D341Med (cell line): ENCODE data around the gene RALGAPA2.

Experiments used
- DNase-seq: peaks from one replicate; pipeline ENCODE4 v3.0.0; 2012; ENCODE audit warnings: low spot score

The RALGAPA2 gene

DNA sequence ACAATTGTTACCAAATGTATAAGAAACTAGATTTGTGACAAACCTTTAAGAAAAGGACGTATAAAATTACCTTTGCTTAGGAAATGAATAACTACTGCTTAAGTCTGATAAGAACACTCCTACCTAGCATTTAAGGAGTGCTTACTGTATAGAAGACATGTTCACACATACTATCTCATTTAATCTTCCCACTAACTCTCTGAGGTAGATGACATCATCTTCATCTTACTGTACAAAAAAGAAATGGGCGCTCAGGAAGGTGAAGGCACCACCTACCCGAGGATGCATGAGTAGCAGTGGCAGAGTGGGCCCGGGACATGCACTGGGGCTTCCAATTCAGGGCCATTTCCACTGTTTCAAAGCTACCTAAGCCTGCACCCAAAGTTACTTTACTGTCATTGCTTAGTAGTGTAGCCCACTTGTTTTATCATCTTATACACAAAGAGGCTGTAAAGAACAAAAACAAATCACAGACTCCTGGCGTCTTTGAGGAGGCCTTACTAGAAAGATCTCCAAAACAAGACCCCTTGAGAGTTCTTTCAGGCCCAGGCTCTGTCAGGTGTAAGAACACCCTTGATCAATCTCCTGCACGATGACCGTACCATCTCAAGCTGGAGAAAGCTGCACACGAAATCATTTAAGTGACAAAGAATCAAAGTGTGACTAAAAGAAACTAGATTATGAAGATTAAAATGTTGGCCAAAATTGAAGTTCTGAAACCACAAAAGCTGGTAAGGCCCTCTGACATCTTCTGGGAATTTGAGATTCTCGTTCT, 216.5 kb downstream of the RALGAPA2 start:
- no peak for DNase-seq

GRCh38 chr20:20493701-20494100, 218.7 kb downstream of the RALGAPA2 start:
- no peak for DNase-seq

GRCh38 chr20:20492521-20493332, 219.7 kb downstream of the RALGAPA2 start:
- DNase-seq = no peak

GRCh38 chr20:20491784-20492264, 220.6 kb downstream of the RALGAPA2 start:
- DNase-seq = no peak

- no peak for DNase-seq
Measured at GRCh38 chr20:20491110-20491783, 221.2 kb downstream of the RALGAPA2 start.

- no peak for DNase-seq
Measured at GRCh38 chr20:20490673-20491072, 221.8 kb downstream of the RALGAPA2 start.

- DNase-seq = no peak
Measured at GRCh38 chr20:20489648-20490341, 222.6 kb downstream of the RALGAPA2 start.

GRCh38 chr20:20489054-20489453, 223.4 kb downstream of the RALGAPA2 start:
- DNase-seq = no peak

- DNase-seq = no peak
Measured at GRCh38 chr20:20488388-20488787, 224.1 kb downstream of the RALGAPA2 start.

GRCh38 chr20:20487811-20488210, 224.6 kb downstream of the RALGAPA2 start:
- no peak for DNase-seq

GRCh38 chr20:20483328-20483727, 229.1 kb downstream of the RALGAPA2 start:
- no peak for DNase-seq

GRCh38 chr20:20482453-20482852, 230.0 kb downstream of the RALGAPA2 start:
- DNase-seq = no peak

DNA sequence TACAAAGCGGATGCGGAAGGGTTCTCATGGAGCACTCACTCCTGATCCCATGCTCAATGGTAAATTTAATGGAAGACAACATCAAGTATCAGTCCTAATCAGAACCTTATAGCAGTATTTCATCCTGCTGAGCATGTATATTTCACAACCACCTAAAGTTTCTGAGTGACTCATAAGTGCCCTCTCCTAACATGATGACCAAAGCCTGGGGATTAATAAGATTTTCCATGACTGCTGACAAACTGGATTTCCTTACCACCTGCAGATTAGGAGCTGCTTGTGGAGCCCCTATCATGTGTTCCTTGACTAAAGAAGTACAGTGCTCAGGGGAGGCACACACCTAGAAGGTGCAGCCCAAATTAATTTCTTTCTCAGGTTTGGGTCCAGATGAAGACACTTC, 231.8 kb downstream of the RALGAPA2 start:
- DNase-seq = no peak

GRCh38 chr20:20480126-20480525, 232.3 kb downstream of the RALGAPA2 start:
- no peak for DNase-seq

DNA sequence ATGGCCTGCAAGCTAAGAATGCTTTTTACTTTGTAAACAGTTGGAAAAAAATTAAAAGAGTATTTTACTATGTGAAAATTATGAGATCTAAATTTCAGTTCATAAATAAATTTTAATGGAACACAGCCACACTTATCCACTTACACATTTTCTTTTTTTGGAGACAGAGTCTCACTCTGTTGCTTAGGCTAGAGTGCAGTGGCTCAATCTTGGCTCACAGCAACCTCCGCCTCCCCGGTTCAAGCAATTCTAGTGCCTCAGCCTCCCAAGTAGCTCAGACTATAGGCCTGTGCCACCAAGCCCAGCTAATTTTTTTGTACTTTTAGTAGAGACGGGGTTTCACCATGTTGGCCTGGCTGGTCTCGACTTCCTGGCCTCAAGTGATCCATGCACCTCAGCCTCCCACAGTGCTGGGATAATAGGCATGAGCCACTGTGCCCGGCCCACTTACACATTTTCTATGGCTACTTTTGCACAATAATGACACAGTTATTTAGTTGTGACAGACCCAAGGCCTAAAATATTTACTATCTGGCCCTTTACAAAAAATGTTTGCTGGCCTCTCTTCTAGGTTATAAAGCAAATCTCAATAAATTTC, 234.9 kb downstream of the RALGAPA2 start:
- DNase-seq = no peak

DNA sequence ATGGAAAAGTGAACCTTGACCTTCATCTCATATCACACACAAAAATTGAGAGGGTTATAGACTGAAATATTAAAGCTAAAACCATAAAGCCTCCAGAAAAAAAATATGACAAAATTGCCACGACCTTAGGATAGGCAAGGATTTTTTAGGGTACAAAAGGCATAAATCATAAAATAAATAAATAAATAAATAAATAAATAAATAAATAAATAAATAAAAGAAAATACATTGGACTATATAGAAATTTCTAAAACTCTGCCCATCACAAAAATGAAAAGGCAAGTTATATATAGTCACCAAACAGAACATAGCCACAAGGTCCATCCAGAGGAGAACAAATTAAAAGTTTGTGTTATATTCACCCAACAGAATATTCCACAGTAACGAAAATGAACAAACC, 235.9 kb downstream of the RALGAPA2 start:
- no peak for DNase-seq

DNA sequence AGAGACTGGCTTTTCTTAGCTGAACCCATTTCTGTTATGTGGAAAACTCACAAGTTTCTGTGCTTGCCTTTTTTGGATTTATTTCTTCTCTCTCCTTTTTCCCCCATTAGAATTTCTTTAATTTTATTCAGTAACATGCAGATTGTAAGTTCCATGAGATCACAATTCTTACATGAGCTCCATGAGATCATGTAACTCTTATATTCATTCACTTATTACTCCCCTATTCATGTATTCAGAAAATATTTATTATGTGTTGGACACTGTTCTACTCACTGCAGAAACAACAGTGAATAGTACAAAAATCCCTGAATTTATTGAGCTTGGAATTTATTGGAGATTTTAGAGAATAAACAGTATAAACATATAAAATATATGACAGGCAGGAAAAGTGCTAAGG, 238.8 kb downstream of the RALGAPA2 start:
- DNase-seq = no peak

GRCh38 chr20:20472684-20473274, 239.7 kb downstream of the RALGAPA2 start:
- no peak for DNase-seq

GRCh38 chr20:20466341-20466879, 246.0 kb downstream of the RALGAPA2 start:
- no peak for DNase-seq

DNA sequence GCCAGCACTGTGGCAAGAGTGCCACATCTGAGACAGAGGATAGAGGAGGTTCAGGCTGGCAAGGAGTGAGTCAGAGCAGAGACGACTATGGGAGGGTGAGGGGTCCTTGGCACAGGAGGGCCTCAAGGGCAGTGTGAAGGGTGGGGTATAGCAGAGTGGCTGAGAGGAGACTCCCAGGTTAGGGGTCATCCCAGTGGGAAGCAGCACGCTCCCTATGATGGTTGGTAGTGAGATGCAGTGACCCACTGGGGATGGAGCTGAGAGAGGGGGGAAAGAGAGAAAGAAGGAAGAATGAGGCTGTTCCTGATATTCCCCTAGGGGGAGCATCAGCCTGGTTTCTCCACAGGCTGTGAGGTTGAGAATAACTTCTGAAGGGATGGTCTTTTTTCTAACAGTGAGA, 247.2 kb downstream of the RALGAPA2 start:
- DNase-seq = no peak

GRCh38 chr20:20463933-20464374, 248.5 kb downstream of the RALGAPA2 start:
- DNase-seq = no peak
